Measurements from ENCODE around the gene SERPINE1.

DNA sequence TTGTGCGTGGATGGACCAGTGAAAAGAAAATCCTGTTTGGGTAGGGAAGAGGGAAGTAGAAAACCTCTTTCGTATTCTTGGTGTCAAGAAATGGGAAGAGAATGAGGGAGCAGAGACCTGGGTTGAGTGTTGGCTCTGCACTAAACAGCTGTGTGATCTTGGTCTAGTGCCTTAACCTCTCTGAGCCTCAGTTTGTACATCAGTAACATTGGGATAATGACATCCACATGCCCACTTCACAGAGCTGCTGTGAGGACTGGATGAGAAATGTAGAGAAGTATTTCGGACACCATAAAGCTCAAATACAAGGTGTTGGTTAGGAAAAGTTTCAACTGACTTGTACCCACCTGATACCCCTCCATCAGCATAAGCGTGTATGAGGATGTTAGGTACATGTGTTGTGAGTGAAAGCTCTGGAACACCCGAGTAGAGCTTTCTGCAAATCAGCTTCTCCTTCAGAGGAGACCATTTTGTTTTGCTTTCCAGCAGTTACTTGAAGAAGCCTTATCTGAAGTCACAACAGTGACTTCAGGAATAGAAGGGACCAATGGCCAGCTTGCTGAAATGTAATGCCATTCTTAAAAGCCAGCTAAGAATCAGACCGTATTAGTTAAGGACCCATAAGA lies 30.5 kb upstream of the SERPINE1 start:
- TF ChIP-seq POLR2A (IDR thresholded peaks at IDR 0.05): no peak
- TF ChIP-seq, protein P1, sequence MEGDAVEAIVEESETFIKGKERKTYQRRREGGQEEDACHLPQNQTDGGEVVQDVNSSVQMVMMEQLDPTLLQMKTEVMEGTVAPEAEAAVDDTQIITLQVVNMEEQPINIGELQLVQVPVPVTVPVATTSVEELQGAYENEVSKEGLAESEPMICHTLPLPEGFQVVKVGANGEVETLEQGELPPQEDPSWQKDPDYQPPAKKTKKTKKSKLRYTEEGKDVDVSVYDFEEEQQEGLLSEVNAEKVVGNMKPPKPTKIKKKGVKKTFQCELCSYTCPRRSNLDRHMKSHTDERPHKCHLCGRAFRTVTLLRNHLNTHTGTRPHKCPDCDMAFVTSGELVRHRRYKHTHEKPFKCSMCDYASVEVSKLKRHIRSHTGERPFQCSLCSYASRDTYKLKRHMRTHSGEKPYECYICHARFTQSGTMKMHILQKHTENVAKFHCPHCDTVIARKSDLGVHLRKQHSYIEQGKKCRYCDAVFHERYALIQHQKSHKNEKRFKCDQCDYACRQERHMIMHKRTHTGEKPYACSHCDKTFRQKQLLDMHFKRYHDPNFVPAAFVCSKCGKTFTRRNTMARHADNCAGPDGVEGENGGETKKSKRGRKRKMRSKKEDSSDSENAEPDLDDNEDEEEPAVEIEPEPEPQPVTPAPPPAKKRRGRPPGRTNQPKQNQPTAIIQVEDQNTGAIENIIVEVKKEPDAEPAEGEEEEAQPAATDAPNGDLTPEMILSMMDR (IDR thresholded peaks at IDR 0.05): no peak
- TF ChIP-seq EP300 (IDR thresholded peaks at IDR 0.05): no peak
